Keratinocyte (primary cell): ENCODE measurements around the gene SLC39A8. TPM values are rescaled to one million over a fixed set of nuclear protein-coding genes. Genes with fewer than 3 reads are reported as not detected.

Experiments used
- DNase-seq: peaks from one replicate; pipeline ENCODE4 v3.0.0-alpha.2; 2011; ENCODE audit warnings: low read depth, missing footprints, low spot score
- FAIRE-seq: peaks from 2 replicates; lab custom pipeline; 2011; peaks lifted over from hg19 to GRCh38; lab: Jason Lieb, UNC
- H2AFZ ChIP-seq: 2 replicates; pipeline ENCODE4 v1.6.0; 2012; ENCODE audit warnings: low read length, control low read depth, inconsistent platforms; ENCODE audit not compliant: control insufficient read depth
- H3K27ac ChIP-seq: 2 replicates; pipeline ENCODE4 v1.5.1; 2011; ENCODE audit warnings: low read length; ENCODE audit not compliant: control insufficient read depth, insufficient read depth
- H3K27me3 ChIP-seq: 3 replicates; pipeline ENCODE4 v1.6.0; 2011; ENCODE audit warnings: low read length; ENCODE audit not compliant: control insufficient read depth, insufficient read depth; ENCODE audit errors: extremely low read depth
- H3K36me3 ChIP-seq, 2 experiments: 2 replicates in 1 of 2; 3 replicates in 1 of 2; pipeline ENCODE4 v1.5.1; 2011; ENCODE audit warnings: low read length in 2 of 2, mild to moderate bottlenecking in 1 of 2; ENCODE audit not compliant: control insufficient read depth in 2 of 2, insufficient read depth in 2 of 2; ENCODE audit errors: extremely low read depth in 1 of 2
- H3K4me1 ChIP-seq: 3 replicates; pipeline ENCODE4 v1.5.1; 2011; ENCODE audit warnings: low read length; ENCODE audit not compliant: control insufficient read depth, insufficient read depth; ENCODE audit errors: extremely low read depth
- H3K4me2 ChIP-seq: 3 replicates; pipeline ENCODE4 v1.6.0; 2011; ENCODE audit warnings: low read depth, low read length; ENCODE audit not compliant: control insufficient read depth, insufficient read depth; ENCODE audit errors: extremely low read depth
- H3K4me3 ChIP-seq, 3 experiments: fragments of 200-600 bp in 1 of 3; sonication (generic) in 1 of 3; 2 replicates in 2 of 3; 3 replicates in 1 of 3; pipeline ENCODE4 v1.5.1; 2011 to 2016; ENCODE audit warnings: low read length in 3 of 3, mild to moderate bottlenecking in 3 of 3, control low read depth in 2 of 3, inconsistent platforms in 1 of 3, low read depth in 1 of 3, mixed read lengths in 1 of 3, mixed run types in 1 of 3, moderate library complexity in 1 of 3; ENCODE audit not compliant: control insufficient read depth in 2 of 3, insufficient read depth in 2 of 3; ENCODE audit errors: extremely low read depth in 1 of 3
- H3K79me2 ChIP-seq: 2 replicates; pipeline ENCODE4 v1.6.0; 2012; ENCODE audit warnings: low read length; ENCODE audit not compliant: control insufficient read depth, insufficient read depth
- H3K9ac ChIP-seq: 3 replicates; pipeline ENCODE4 v1.6.0; 2011; ENCODE audit warnings: low read length; ENCODE audit not compliant: control insufficient read depth, insufficient read depth; ENCODE audit errors: extremely low read depth
- H3K9me1 ChIP-seq: 3 replicates; pipeline ENCODE4 v1.6.0; 2011; ENCODE audit warnings: low read length; ENCODE audit not compliant: control insufficient read depth, insufficient read depth; ENCODE audit errors: extremely low read depth
- H3K9me3 ChIP-seq: 2 replicates; pipeline ENCODE4 v1.5.1; 2012; ENCODE audit warnings: low read depth, low read length; ENCODE audit not compliant: control insufficient read depth
- H4K20me1 ChIP-seq: 3 replicates; pipeline ENCODE4 v1.6.0; 2011; ENCODE audit warnings: low read length; ENCODE audit not compliant: control insufficient read depth, insufficient read depth; ENCODE audit errors: extremely low read depth
- CTCF ChIP-seq, 3 experiments: IDR thresholded peaks in 1 of 3; conservative IDR thresholded peaks in 1 of 3; optimal IDR thresholded peaks in 1 of 3; 2 replicates in 2 of 3; 3 replicates in 1 of 3; pipeline versions ENCODE3 to v1.5.1; 2011; ENCODE audit warnings: low read length in 3 of 3, mild to moderate bottlenecking in 3 of 3, moderate library complexity in 2 of 3, control low read depth in 1 of 3, inconsistent platforms in 1 of 3; ENCODE audit not compliant: insufficient read depth in 2 of 3; ENCODE audit errors: extremely low read depth in 1 of 3
- EZH2 ChIP-seq: IDR thresholded peaks from one replicate; pipeline ENCODE4 v1.6.1; 2012; ENCODE audit warnings: inconsistent platforms, mild to moderate bottlenecking, low read length, moderate library complexity
- dilution Hi-C: fragments of 300-500 bp; cut with MboI; formaldehyde crosslinking; loops from one replicate; pipeline ENCODE4 v1.7.0; 2020; ENCODE audit warnings: low sequenced_read_pairs; ENCODE audit not compliant: extremely low pct_ligation_motif_present
- polyA plus RNA-seq, 5 experiments: library from polyadenylated mRNA; depleted of rRNA in 3 of 5; stranded (reverse) in 3 of 5; stranded (forward) in 1 of 5; unstranded in 1 of 5; fragments of >200 nt; gene quantifications; 1 replicate in 1 of 5; 2 replicates in 3 of 5; 3 replicates in 1 of 5; pipeline versions ENCODE4 v1.2.1 to v1.2.3, GENCODE V29; 2011 to 2012; ENCODE audit warnings: missing spikeins in 2 of 5, low read depth in 1 of 5, low replicate concordance in 1 of 5

SLC39A8 gene
- polyA plus RNA-seq, 1 donor (not counting 4 experiments of a cell fraction or from before 2014, with no cell fraction given): 7.5 TPM

- H3K9ac ChIP-seq: no peak overlapping the region
- H3K4me3 ChIP-seq: no peak overlapping the region
- H2AFZ ChIP-seq: no peak overlapping the region
- no peaks in the 10 kb centered on the region for H3K4me1 ChIP-seq
- dilution Hi-C loops: no loop called here
- no peaks in the 10 kb centered on the region for H3K9me1 ChIP-seq
- H3K27ac ChIP-seq: no peak overlapping the region
- H3K4me2 ChIP-seq: no peak overlapping the region
- DNase-seq (peak; percentile 4), FAIRE-seq (peak; percentile 13)
- TF ChIP-seq EZH2 (no peak), CTCF (optimal IDR thresholded peaks at IDR 0.05 in 1 of 3, IDR thresholded peaks at IDR 0.05 in 1 of 3, conservative IDR thresholded peaks at IDR 0.05 in 1 of 3; ENCODE audit: extremely low read depth in 1 of 3, insufficient read depth in 2 of 3, low read length in 3 of 3) (peak; percentile 64 to 80 (median 70))
- no peaks in the 10 kb centered on the region for H3K79me2 ChIP-seq
- H4K20me1 ChIP-seq: no peaks in the 10 kb centered on the region
- H3K27me3 ChIP-seq: no peaks in the 10 kb centered on the region
- no peaks in the 10 kb centered on the region for H3K9me3 ChIP-seq
- no peaks in the 10 kb centered on the region for H3K36me3 ChIP-seq
Observed at GRCh38 chr4:102299354-102300107, 45.8 kb downstream of the SLC39A8 start.

- FAIRE-seq: no peak
- no peaks in the 10 kb centered on the region for H3K36me3 ChIP-seq
- H3K4me1 ChIP-seq: no peaks in the 10 kb centered on the region
- no peaks in the 10 kb centered on the region for H3K9me3 ChIP-seq
- H3K9ac ChIP-seq: no peak overlapping the region
- DNase-seq: no peak
- no peaks in the 10 kb centered on the region for H4K20me1 ChIP-seq
- no peaks in the 10 kb centered on the region for H3K27me3 ChIP-seq
- H2AFZ ChIP-seq: no peak overlapping the region
- no peak overlapping the region for H3K4me3 ChIP-seq
- no peak for TF ChIP-seq EZH2
- TF ChIP-seq CTCF (optimal IDR thresholded peaks at IDR 0.05 in 1 of 3, IDR thresholded peaks at IDR 0.05 in 1 of 3, conservative IDR thresholded peaks at IDR 0.05 in 1 of 3; ENCODE audit: extremely low read depth in 1 of 3, insufficient read depth in 2 of 3, low read length in 3 of 3): no peak
- no peak overlapping the region for H3K27ac ChIP-seq
- dilution Hi-C loops: no loop called here
- H3K4me2 ChIP-seq: no peak overlapping the region
- no peaks in the 10 kb centered on the region for H3K9me1 ChIP-seq
- no peaks in the 10 kb centered on the region for H3K79me2 ChIP-seq
Observed at GRCh38 chr4:102298716-102299115, 46.6 kb downstream of the SLC39A8 start.
